Measurements from ENCODE around the gene SFTA2.

DNA sequence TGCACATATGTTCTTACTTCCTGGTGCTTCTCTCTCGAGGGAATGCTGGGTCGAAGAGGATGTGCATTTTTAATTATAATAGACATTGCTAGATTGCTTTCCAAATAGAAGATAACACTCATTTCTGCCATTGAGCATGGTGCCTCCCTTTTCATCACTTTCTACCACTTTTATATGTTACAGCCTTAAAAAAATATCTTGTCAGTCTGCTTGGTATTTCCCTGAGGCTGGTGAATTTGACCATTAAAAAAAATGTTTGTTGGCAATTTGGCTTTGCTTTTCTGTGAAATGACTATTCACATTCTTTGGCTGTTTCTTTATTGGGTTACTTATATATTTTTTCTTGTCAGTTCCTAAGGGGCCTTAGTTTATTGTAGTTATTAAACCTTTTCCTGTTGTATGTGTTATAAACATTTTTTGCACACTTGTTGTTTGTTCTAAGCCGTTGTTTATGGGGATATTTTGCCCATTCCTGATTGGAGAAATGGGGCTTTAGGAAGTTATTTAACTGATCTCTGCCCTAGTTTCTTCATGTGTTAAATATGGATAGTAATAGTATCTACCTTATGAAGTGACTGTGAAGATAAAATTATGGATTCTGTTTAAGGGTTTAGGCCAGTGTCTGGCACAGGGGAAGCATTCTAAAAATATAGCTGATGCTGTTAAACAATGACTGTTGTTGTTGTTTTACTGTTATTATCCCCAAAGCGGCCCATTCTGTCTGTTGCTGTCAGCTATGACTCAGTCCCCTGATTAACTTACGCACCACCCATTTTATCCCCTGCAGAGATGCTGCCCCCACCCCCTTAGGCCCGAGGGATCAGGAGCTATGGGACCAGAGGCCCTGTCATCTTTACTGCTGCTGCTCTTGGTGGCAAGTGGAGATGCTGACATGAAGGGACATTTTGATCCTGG, 43.8 kb downstream of the SFTA2 start:
- TF ChIP-seq, protein P1, sequence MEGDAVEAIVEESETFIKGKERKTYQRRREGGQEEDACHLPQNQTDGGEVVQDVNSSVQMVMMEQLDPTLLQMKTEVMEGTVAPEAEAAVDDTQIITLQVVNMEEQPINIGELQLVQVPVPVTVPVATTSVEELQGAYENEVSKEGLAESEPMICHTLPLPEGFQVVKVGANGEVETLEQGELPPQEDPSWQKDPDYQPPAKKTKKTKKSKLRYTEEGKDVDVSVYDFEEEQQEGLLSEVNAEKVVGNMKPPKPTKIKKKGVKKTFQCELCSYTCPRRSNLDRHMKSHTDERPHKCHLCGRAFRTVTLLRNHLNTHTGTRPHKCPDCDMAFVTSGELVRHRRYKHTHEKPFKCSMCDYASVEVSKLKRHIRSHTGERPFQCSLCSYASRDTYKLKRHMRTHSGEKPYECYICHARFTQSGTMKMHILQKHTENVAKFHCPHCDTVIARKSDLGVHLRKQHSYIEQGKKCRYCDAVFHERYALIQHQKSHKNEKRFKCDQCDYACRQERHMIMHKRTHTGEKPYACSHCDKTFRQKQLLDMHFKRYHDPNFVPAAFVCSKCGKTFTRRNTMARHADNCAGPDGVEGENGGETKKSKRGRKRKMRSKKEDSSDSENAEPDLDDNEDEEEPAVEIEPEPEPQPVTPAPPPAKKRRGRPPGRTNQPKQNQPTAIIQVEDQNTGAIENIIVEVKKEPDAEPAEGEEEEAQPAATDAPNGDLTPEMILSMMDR (optimal IDR thresholded peaks at IDR 0.05 in 1 of 3, IDR thresholded peaks at IDR 0.05 in 1 of 3, conservative IDR thresholded peaks at IDR 0.05 in 1 of 3; ENCODE audit: extremely low read depth in 1 of 3, insufficient read depth in 2 of 3, low read length in 3 of 3) = no peak
- TF ChIP-seq EZH2 (IDR thresholded peaks at IDR 0.05; ENCODE audit: low read length) = no peak

Data from keratinocyte (primary cell).